CD1c-positive myeloid dendritic cell (primary cell): ENCODE data around the gene RNF10.
"Not testable (repeated sequence)": the region's sequence is repeated elsewhere in the genome, so short reads cannot be mapped to it uniquely, and the experiment has no call there.

ENCODE experiments used
- DNase-seq: peaks from one replicate; pipeline ENCODE4 v3.0.0-alpha.2; 2016; ENCODE audit errors: extremely low spot score

RNF10 gene

DNA sequence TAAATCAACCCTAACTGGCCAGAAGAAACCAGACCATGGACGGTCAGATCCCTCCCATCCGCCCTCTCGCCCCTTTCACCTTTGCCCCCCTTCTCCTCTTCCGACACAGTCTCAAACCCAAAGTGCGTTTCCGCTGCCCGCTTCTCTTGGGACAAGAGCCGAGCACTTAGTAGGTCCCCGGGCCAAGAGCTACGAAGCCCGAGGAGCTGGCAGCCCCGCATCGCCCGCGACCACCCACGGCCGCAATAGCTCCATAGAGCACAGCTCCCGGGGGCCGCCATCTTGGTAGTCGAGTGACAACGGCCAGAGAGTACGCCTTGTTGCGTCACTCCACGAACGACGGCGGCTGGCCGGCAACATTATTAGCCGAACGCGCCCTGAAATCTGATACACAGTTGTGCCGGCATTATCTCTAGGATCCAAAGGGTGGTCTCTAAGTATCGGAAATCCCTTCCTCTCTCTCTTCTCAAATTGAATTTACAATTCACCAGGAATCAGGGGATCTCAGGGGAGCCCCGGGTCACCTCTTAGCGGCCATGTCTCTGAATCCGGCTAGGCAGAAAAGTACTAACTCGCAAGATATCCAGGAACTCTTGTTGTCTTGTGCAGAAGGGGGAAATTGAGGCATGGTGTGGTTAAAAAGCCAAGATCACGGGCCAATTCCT is 5.2 kb upstream of the RNF10 start, which contains the start of gene COQ5:
COQ5 (minus strand) TSS at position 298 of the 665 bp plus-strand sequence; CDS start at position 281, 17 bp downstream.
- peak; percentile 89 for DNase-seq

DNA sequence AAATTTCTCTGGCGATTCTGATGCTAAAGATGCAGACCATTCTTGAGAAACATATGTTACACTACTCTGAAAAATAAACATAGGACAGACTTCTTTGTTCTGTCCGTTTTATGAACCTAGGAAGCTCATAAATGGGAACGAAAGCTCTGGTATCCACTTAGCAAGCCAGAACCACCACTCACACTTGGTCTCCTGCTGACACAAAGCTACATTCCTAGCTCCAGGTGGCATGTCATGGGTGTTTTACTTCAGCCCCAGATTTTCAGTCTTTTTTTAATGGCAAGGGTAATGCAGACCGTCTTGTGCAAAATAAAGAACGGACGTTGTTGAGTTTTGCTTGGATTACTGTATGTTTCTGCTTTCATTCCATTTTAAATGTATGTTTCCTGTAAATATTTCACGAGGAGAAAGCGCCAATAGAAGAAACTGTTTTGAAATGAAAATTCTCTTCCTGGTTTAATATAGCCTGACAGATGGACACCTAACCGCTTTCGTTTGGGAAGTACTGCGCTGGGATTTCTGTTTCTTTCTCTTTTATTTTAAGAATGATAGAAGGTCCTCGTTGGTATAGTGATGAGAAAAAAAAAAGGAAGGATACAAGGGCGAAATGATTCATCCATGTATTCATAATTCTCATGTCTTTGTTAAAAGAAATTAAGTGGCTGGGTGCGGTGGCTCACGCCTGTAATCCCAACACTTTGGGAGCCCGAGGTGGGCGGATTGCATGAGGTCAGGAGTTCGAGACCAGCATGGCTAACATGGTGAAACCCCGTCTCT is 4.3 kb upstream of the RNF10 start:
- DNase-seq, result peak; percentile 77

DNA sequence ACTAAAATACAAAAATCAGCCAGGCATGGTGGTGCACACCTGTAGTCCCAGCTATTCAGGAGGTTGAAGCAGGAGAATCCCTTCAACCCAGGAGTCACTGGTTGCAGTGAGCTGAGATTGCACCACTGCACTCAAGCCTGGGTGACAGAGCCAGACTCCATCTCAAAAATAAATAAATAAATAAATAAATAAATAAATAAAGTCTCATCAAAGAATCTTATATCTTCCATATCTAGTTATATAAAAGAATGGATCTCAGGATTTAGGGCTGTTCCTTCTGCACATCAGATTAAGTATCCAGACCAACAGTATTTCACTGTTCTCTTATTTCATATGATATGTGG is 3.8 kb upstream of the RNF10 start:
- DNase-seq, result not testable (repeated sequence)

DNA sequence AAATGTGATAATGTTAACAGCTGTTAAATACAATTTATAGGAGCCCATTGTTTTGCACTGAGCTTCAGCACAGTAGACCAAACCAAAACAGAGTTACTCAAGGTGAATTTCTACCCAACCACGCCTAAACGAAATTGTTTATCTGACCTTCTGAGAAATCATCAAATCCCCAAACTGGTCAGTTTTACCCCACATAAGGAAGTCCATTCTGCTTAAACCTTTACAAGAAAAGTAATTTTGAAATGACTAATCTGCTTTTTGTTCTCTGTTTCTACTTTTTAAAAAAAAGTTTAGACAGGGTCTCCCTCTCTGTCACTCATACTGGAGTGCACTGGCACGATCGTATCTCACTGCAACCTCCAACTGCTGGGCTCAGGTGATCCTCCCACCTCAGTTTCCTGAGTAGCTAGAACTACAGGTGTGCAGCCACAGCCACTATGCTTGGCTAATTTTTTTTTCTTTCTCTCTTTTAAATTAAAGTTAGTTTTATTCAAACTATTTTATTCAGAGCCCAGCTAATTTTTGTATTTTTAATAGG is 1.4 kb upstream of the RNF10 start:
- no peak for DNase-seq

DNA sequence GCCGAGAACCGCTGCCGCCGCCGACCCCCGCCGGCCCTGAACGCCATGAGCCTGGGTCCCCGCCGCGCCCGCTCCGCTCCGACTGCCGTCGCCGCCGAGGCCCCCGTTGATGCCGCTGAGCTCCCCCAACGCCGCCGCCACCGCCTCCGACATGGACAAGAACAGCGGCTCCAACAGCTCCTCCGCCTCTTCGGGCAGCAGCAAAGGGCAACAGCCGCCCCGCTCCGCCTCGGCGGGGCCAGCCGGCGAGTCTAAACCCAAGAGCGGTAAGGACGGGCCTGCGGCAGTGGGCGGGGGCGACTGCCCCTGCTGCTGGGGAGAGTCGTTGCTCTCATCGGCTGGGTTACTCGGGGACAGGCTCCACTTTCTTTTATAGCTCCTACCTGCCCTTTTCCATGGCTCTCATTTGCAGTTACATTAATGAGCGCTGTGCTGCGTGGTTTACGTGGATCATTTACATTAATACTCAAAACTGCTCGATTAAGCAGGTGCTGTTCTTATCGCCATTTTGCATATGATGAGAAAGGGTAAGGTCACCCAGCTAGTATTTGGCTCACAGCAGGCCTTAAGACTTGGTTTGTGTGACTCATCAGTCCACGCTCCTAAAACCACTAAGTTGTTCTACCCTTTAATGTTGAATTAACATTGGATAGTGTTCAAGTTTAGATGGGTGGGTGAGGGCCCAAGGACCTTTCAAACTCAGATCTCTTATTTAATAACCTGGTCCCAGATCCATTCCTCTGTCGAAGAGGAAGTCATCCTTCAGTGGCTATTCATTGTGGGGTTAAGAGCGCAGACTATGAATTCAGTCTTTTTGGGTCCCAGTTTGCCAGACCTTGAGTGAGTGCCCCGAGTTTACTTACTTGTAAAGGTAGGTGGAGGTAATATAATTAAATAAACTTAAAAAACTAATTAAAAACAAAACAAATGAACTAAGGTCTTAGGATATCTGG is 823 bp downstream of the RNF10 start:
- peak; percentile 48 for DNase-seq

DNA sequence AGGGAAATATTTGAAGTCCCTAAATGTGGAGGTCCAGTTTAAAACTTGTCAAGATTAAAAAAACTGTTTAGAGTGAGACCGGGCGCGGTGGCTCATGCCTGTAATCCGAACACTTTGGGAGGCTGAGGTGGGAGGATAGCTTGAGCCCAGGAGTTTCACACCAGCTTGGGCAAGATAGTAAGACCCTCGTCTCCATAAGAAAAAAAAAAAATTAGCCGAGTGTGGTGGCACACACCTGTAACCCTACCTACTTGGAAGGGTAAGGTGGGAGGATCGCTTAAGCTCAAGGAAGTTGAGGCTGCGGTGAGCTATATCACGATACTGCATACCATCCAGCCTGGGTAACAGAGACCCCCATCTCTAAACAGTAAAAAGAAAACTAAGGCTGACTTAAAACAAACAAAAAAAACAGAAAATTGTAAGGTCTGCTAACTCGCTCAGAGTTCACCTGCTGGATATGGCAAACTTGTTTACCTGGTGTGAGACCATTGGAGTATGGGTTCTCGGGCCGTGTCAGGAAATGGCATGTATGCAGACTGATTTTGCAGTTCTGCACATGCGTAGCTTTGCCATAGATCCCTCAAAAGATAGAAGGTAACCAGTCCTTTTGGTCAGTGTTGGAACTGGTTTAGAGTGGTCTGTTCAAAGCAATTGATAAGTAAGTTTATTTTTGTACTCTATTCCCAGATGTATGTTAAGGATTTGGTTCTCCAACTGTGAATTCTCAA is 2.1 kb downstream of the RNF10 start:
- DNase-seq, result no peak

DNA sequence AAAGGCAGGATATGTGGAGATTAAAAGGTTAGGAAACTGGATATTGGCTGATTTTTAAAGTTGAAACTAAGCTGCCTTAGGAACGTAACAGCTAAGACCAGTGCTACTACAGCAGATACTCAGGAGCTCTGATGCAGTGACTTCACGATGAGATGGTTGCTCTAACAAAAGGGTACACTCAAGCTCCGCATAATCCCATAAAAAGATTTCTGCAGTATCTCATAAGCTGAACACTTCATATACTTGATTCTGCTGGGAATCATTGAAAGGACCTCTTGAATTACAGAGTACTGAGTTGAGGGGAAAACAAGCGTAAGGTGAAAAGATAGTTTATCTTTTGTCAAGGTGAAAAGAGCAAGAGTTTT is 3.7 kb downstream of the RNF10 start:
- DNase-seq, result no peak

DNA sequence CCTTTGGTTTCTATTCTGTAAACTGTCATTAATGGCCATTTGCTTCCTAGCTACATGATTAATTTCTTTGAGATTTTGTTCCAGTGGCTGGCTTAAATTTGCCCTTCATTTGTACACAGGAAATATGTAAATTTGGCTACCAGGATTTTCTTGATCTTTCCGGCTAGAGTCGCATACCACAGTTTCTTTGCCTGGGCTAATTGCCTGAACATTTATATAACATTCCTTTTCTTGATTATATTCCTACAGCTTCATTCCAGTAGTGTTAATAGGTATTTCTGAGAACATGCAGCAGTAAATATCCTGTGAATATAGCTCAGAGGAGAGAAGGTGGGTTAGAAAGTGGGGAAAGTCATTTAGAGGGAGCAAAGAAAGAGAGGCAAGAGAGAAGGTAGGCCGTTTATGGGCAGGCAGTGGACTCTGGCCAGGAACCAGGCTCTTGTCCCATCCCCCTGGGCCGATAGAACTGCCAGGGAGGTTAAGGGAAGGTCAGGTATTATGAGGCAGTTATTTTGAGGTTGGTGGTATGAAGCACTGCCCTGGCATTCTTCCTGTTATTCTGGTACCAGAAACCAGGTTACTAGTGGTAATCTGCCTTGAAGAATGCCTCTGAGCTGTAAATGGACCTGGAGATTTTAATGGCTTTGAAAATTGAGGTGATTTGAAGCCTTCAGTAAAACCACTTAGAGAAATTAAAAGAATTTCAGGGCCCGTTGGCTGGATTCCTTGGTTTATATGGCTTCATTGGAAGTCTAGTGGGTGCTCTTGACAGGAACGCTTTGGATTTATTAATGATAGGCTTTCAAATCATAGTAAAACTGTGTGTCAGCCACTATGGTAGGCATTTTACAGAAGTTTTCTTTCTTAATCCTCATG is 4.4 kb downstream of the RNF10 start:
- DNase-seq, result peak; percentile 23

DNA sequence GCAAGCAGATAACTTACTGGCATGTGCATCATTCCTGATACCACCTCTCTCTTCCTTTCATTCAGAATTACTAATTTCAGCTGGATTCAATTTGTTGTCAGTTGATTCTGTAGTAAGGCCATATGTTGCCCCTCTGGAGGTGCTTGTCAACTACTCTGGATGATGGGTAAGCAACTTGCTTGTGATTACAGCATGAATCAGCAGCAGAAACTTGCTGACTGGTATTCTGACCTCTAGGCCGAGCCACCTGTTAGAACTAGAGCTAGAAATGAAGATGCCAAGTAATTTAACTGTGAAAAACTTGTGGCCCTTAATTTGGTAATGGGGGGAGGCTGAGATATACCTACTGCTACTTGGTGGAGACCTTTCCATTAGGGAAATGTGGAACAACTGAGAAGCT is 5.1 kb downstream of the RNF10 start:
- no peak for DNase-seq

DNA sequence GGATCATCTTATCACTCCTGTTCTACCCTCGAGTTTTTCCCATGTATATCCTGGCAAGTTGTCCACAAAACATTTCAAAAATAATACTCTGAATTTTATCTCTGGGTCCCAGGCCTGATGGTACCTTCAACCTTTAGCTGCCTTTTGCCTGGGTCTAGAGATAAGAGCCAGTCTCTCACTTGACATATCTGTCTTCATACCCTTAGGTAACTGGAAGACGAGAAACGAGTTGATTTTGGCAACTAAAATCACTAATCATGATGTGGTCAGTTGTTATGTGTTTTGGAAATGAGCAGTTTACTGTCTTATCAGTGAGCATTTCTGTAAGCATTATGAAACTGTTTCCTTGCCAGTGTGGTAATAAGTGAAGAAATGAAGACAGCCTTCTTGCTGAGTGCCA is 6.3 kb downstream of the RNF10 start:
- no peak for DNase-seq

DNA sequence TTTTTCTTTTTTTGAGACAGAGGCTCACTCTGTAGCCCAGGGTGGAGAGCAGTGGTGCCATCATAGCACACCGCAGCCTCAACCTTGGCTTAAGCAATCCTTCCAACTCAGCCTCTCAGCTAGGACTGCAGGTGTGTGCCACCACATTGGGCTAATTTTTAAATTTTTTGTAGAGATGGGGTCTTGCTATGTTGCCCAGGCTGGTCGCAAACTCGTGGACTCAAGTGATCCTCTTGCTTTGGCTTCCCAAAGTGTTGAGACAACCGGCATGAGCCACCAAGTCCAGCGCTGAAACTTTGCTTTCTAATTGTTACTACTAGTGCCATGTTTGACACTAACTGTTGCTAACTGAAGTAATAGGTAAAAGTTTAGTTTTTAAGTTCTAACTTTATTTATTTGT is 8.0 kb downstream of the RNF10 start:
- DNase-seq, result no peak

DNA sequence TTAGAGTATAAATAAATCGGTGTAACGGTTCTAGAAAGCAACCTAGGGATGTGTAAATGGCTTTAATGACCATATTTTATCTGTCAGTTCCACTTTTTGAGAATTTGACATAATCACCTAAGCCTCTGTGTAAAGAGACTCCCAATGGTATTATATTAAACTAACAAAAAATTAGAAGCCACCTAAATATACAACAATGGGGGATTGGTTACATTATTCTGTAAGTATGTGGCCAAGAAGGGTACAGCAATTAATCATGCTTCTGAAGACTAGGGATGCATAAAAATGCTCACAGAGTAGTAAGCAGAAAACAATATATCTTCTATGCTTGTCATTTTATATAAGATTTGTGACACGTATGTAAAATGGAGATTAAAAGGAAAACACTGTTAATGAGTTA is 10.5 kb downstream of the RNF10 start:
- no peak for DNase-seq

DNA sequence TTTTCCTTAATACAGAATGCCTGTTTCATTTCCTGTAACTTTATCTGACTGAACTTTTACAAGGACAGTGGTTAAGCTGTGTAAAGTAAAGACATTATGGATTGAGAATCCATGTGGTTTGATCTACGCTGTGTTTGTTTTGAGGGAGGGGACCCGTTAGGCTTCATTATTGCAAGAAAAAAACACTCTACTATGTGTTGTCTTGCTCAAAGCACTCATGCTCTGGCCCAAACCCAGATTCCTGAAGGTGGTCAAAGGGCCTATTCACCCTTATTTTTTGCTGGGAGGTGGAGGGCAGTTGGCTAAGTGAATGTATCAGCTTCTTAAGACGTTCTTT is 11.9 kb downstream of the RNF10 start:
- no peak for DNase-seq

DNA sequence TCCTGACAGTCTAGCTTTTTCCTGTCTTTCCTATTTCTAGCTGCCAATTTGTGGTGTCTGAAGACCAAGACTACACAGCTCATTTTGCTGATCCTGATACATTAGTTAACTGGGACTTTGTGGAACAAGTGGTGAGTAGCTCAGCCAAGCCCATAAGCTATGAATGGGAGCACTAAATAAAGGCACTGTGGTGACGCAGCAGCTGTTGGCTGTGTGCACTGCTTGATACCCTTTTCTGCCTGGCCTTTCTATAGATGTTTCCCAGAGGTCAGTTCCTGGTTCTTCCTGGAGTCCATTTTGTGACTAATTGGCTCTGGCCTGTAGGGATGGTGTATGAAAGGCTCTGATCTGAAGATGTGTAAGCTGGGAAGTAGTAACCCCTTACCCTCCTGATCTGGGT is 20.5 kb downstream of the RNF10 start:
- DNase-seq, result no peak

DNA sequence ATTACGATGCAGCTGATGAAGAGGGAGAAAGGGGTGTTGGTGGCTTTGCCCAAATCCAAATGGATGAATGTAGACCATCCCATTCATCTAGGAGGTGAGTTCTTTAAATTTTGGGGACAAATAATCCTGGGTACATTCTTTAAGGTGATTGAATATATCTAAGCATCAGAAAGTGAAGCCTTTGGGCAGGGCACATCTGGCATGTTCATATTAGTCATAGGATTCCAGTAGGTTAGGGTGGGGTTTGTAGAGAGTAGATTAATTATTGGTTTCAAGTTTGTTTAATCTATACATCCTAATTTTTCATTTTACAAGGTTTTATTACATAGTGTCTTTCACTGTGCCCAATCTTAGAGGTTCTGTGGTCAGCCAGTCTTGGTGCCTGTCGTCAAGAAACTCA is 23.4 kb downstream of the RNF10 start:
- no peak for DNase-seq

DNA sequence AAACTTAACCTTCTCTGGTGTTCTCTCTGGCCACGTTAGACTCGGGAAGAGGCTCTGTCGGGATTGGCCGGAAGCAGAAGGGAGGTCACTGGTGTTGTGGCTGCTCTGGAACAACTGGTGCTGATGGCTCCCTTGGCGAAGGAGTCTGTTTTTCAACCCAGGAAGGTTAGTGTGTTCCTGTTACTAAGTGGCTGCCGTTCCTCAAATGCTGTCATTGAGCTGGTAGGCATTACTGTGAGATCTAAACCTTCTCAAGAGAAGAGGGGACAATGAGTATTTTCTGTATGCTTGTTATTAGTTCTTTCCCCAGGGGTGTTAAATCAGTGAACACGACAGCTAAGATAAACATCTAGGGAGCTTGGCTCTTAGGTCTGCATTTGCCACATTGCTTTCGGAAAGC is 28.8 kb downstream of the RNF10 start:
- DNase-seq, result no peak

DNA sequence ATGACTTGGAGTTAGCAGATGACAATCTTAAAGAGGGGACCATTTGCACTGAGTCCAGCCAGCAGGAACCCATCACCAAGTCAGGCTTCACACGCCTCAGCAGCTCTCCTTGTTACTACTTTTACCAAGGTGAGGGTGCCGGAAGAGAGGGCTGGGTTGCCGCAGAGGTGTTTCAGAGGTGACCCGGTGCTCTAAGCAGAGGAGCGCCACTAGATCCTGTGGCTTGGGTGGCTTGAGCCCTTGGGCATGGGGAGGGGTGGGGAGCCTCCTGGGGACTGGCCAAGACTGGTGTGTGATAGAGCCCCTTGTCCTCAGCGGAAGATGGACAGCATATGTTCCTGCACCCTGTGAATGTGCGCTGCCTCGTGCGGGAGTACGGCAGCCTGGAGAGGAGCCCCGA is 29.3 kb downstream of the RNF10 start:
- DNase-seq, result no peak

DNA sequence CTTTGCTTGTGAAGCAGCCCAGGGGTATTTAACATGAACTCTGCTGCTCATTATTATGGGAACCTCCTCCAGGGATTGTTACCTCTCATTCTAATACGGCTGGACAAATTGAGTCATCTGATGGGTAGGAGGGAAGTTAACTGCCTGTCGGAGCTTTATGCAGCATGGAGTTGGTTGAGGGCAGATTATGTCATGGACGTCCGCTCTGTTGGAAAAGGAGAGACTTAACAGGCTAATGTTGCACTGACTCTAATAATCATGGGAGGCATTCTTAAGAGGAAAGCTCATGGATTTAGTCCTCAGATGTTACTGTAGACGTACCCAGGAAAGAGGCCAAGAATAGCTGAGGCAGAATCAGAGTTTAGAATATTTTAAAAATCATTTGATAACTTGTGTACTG is 37.1 kb downstream of the RNF10 start:
- no peak for DNase-seq

DNA sequence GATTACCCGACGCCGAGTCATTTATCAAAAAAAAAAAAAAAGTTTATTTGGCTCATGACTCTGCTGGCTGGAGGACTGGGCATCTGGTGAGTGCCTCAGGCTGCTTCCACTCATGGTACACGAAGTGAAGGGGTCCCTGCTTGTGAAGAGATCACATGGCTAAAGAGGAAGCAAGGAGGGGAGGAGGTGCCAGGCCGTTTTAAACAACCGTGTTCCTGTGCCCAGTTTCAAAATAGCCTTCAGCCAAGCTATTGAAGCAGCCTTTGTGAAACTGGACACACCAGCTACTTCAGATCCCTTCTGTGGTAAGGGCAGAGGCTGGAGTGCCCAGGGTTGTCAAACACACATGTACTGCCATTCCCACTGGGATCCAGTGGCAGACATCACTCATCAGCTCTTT is 39.4 kb downstream of the RNF10 start:
- no peak for DNase-seq

DNA sequence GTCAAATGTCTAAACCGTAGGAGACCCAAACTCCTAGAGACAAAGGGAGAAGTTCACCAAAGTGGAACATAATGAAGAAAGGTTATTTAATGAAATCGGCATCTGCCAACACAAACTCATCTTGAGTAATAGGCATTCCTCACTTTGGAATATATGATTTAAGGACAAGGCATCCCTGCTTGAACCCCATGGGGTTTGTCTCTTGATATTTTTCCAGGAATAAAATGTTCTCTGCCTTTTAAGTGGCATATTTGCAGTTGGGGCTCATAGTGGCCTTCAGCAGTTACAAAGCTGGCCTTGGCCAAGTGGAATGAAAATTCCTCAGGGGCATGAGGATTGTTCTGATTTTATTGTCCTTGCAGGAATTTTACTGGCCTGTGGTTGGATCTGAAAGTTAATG is 40.0 kb downstream of the RNF10 start:
- DNase-seq, result no peak

DNA sequence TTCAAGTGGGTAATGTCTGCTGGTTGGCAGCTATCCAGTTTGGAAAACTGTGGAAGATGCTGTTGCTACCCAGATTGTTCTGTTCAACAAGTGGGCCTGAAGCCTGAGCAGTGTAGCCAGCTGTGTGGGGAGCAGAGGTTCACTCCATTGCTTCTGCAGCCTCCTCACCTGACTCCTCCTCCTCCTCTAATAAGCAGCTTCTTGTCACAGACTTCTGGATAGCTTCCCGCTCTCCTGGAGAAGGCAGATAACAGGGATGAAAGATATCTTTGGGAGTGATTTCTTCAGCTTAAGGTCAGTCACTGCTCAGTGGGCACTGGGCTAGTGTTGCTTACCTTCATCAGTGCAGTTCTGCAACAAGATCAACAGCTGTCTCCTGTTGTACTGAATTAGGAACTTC is 45.0 kb downstream of the RNF10 start:
- no peak for DNase-seq
